Measurements from ENCODE around the gene PAN3. TPM values are rescaled to one million over a fixed set of nuclear protein-coding genes. Genes with fewer than 3 reads are reported as not detected.

The PAN3 gene
- total and polyA plus RNA-seq, 2 experiments from 2014 or later, result 27.4 to 58.2 TPM

Small RNA genes lying within 50 kb of the gene (small RNA-seq; reads per million reads assigned to genes)
- not detected for gene RNU6-82P (ENCODE audit: low replicate concordance)

Other genes starting within 250 kb of the PAN3 start
- gene PDX1, start 218.5 kb upstream of the PAN3 start, total RNA-seq (2014; rRNA removed; shearing (Covaris generic)), result not detected in 2 replicates
- gene PDX1, start 218.5 kb upstream of the PAN3 start, polyA plus RNA-seq (2016; fragmentation: Nextera tagmentation; extraction: Ambion mirVana), result not detected in 2 replicates
- gene CDX2, start 169.2 kb upstream of the PAN3 start, total RNA-seq (2014; rRNA removed; shearing (Covaris generic)), result not detected in 2 replicates
- gene CDX2, start 169.2 kb upstream of the PAN3 start, polyA plus RNA-seq (2016; fragmentation: Nextera tagmentation; extraction: Ambion mirVana), result 0.12 TPM in 1 of 2 replicates, not detected in the other
- not detected in 2 replicates for gene URAD, start 149.9 kb upstream of the PAN3 start, total RNA-seq (2014; rRNA removed; shearing (Covaris generic))
- not detected in 2 replicates for gene URAD, start 149.9 kb upstream of the PAN3 start, polyA plus RNA-seq (2016; fragmentation: Nextera tagmentation; extraction: Ambion mirVana)
- gene FLT3, start 38.0 kb upstream of the PAN3 start, total RNA-seq (2014; rRNA removed; shearing (Covaris generic)), result 0.17 and 0.66 TPM in 2 replicates
- gene FLT3, start 38.0 kb upstream of the PAN3 start, polyA plus RNA-seq (2016; fragmentation: Nextera tagmentation; extraction: Ambion mirVana), result 0.23 and 0.44 TPM in 2 replicates

All from GM23338 (cell line).